GM23338 (cell line): ENCODE measurements around the gene ADAMTSL4. TPM values are rescaled to one million over a fixed set of nuclear protein-coding genes. Genes with fewer than 3 reads are reported as not detected.
"Not testable (repeated sequence)": the region's sequence is repeated elsewhere in the genome, so short reads cannot be mapped to it uniquely, and the experiment has no call there.

Experiments used
- ATAC-seq: fragments of 200-7000 bp; cut with Tn5 transposase; 3 replicates; pipeline ENCODE4 v1.9.1; 2020
- DNase-seq: peaks from one replicate; pipeline ENCODE4 v3.0.0-alpha.2; 2015; ENCODE audit warnings: low spot score
- H2AFZ ChIP-seq: fragments of 200-600 bp; sonication (generic); 2 replicates; pipeline ENCODE4 v1.8.0; 2016; ENCODE audit warnings: antibody characterized with exemption, mild to moderate bottlenecking, moderate library complexity
- H3F3A ChIP-seq: fragments of 200-600 bp; sonication (generic); replicated peaks from 2 replicates; pipeline ENCODE4 v1.8.0; 2017; ENCODE audit warnings: antibody characterized with exemption, mixed run types, low read depth
- H3K27ac ChIP-seq: fragments of 200-600 bp; sonication (generic); 2 replicates; pipeline ENCODE4 v1.6.1; 2016; ENCODE audit warnings: low read depth
- H3K27me3 ChIP-seq: fragments of 200-600 bp; sonication (generic); 2 replicates; pipeline ENCODE4 v1.8.0; 2016; ENCODE audit warnings: mild to moderate bottlenecking, mixed run types, moderate library complexity; ENCODE audit not compliant: insufficient read depth
- H3K36me3 ChIP-seq: fragments of 200-600 bp; sonication (generic); 2 replicates; pipeline ENCODE4 v1.8.0; 2016; ENCODE audit warnings: mild to moderate bottlenecking; ENCODE audit not compliant: insufficient read depth
- H3K4me1 ChIP-seq: fragments of 200-600 bp; sonication (generic); 2 replicates; pipeline ENCODE4 v1.8.0; 2016; ENCODE audit warnings: mild to moderate bottlenecking, moderate library complexity; ENCODE audit not compliant: insufficient read depth
- H3K4me2 ChIP-seq: fragments of 200-600 bp; sonication (generic); 2 replicates; pipeline ENCODE4 v1.7.1; 2017; ENCODE audit warnings: mixed run types
- H3K4me3 ChIP-seq: fragments of 200-600 bp; sonication (generic); 2 replicates; pipeline ENCODE4 v1.6.1; 2016; ENCODE audit warnings: mixed run types
- H3K79me2 ChIP-seq: fragments of 200-600 bp; sonication (generic); replicated peaks from 2 replicates; pipeline ENCODE4 v1.8.0; 2017; ENCODE audit warnings: mild to moderate bottlenecking; ENCODE audit not compliant: insufficient read depth
- H3K9me2 ChIP-seq: fragments of 200-600 bp; sonication (generic); 2 replicates; pipeline ENCODE4 v1.8.0; 2017; ENCODE audit not compliant: insufficient read depth
- H4K20me1 ChIP-seq: fragments of 200-600 bp; sonication (generic); replicated peaks from 2 replicates; pipeline ENCODE4 v1.8.0; 2017; ENCODE audit warnings: mild to moderate bottlenecking; ENCODE audit not compliant: insufficient read depth
- H3K27ac Mint-ChIP-seq: 2 replicates; pipeline ENCODE4 v1.8.0; 2020; ENCODE audit warnings: inconsistent platforms, mild to moderate bottlenecking, moderate library complexity, mixed read lengths
- H3K27me3 Mint-ChIP-seq: 3 replicates; pipeline ENCODE4 v1.8.0; 2022; ENCODE audit warnings: low read depth, mild to moderate bottlenecking, moderate library complexity, mixed read lengths, inconsistent platforms; ENCODE audit not compliant: insufficient read depth, poor library complexity
- H3K36me3 Mint-ChIP-seq: 3 replicates; pipeline ENCODE4 v1.8.0; 2021; ENCODE audit warnings: low read depth, mild to moderate bottlenecking, inconsistent platforms, moderate library complexity, mixed read lengths
- H3K4me1 Mint-ChIP-seq: 3 replicates; pipeline ENCODE4 v1.8.0; 2020; ENCODE audit warnings: mild to moderate bottlenecking, inconsistent platforms, mixed read lengths
- H3K4me3 Mint-ChIP-seq: 3 replicates; pipeline ENCODE4 v1.8.0; 2021; ENCODE audit warnings: moderate library complexity, mild to moderate bottlenecking, inconsistent platforms, mixed read lengths
- H3K9me3 Mint-ChIP-seq: 3 replicates; pipeline ENCODE4 v1.8.0; 2020; ENCODE audit warnings: moderate library complexity, mild to moderate bottlenecking, inconsistent platforms, mixed read lengths
- ETS1 ChIP-seq: IDR thresholded peaks from 2 replicates; pipeline ENCODE4 v1.6.1; 2016; ENCODE audit warnings: antibody characterized with exemption
- EZH2 ChIP-seq: fragments of 200-600 bp; sonication (generic); IDR thresholded peaks from one replicate; pipeline ENCODE4 v1.8.0; 2017; ENCODE audit warnings: antibody characterized with exemption, mild to moderate bottlenecking, low read depth; ENCODE audit not compliant: unreplicated experiment
- NANOG ChIP-seq: IDR thresholded peaks from 2 replicates; pipeline ENCODE4 v1.6.1; 2016; ENCODE audit warnings: antibody characterized with exemption, borderline replicate concordance
- POLR2AphosphoS5 ChIP-seq: IDR thresholded peaks from 2 replicates; pipeline ENCODE4 v1.6.1; 2016; ENCODE audit warnings: antibody characterized with exemption, low read depth
- REST ChIP-seq: IDR thresholded peaks from one replicate; pipeline ENCODE4 v1.6.1; 2018; ENCODE audit warnings: antibody characterized with exemption; ENCODE audit not compliant: unreplicated experiment
- STAT1 ChIP-seq: IDR thresholded peaks from one replicate; pipeline ENCODE4 v1.6.1; 2016; ENCODE audit warnings: antibody characterized with exemption; ENCODE audit not compliant: unreplicated experiment
- ZNF114 ChIP-seq: fragments of 250-450 bp; sonication (Bioruptor Pico); IDR thresholded peaks from 2 replicates; pipeline ENCODE4 v1.5.0; 2020; ENCODE audit warnings: mild to moderate bottlenecking, moderate library complexity
- ZNF331 ChIP-seq: fragments of 250-450 bp; sonication (Bioruptor Pico); IDR thresholded peaks from 2 replicates; pipeline ENCODE4 v1.5.0; 2020; ENCODE audit warnings: low read depth, mild to moderate bottlenecking, moderate library complexity
- polyA plus RNA-seq: library from polyadenylated mRNA; unstranded; fragments of >200 nt; fragmentation: Nextera tagmentation; extraction: Ambion mirVana; gene quantifications from 2 replicates; pipeline ENCODE4 v1.2.1, GENCODE V29; 2016
- total RNA-seq: library from RNA; depleted of rRNA; stranded (reverse); fragments of >200 nt; shearing (Covaris generic); gene quantifications from 2 replicates; pipeline ENCODE4 v1.2.3, GENCODE V29; 2014
- TF ChIP-seq, protein P1 (sequence below), 2 experiments: fragments of 200-600 bp in 1 of 2; sonication (generic) in 1 of 2; conservative IDR thresholded peaks; 2 replicates each; pipeline versions ENCODE4 v1.5.1 to v1.6.1; 2016 to 2017; ENCODE audit warnings: antibody characterized with exemption in 2 of 2, low read depth in 2 of 2, mild to moderate bottlenecking in 2 of 2, moderate library complexity in 1 of 2

Gene ADAMTSL4
- total and polyA plus RNA-seq, 2 experiments from 2014 or later = 5.3 to 5.8 TPM

DNA sequence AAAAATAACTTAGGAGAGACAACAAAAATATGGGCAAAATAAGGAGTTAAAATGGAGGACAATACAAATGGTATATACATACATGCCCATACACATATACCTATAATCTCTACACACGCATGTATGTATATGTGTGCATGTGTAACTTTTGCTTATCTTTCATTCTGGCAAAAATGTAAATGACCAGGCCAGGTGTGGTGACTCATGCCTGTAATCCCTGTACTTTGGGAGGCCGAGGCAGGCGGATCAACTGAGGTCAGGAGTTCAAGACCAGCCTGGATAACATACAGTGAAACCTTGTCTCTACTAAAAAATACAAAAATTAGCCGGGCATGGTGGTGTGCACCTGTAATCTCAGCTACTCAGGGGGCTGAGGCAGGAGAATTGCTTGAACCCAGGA lies 49.1 kb downstream of the ADAMTSL4 start:
- not testable (repeated sequence) for H3K36me3 ChIP-seq, H2AFZ ChIP-seq, H3F3A ChIP-seq, H4K20me1 ChIP-seq, H3K4me2 ChIP-seq, H3K27ac Mint-ChIP-seq, H3K9me2 ChIP-seq, DNase-seq, H3K27me3 ChIP-seq, H3K4me1 ChIP-seq, H3K4me3 Mint-ChIP-seq, H3K4me3 ChIP-seq, H3K79me2 ChIP-seq, ATAC-seq
- peaks cover 10% of the 10 kb centered on the region for H3K27me3 Mint-ChIP-seq
- peaks cover 12% of the 10 kb centered on the region for H3K4me1 Mint-ChIP-seq
- H3K27ac ChIP-seq = 0 out of 2 replicates have a peak overlapping the region, but pooled peaks have one; percentile 52
- H3K9me3 Mint-ChIP-seq = peaks cover 14% of the 10 kb centered on the region
- H3K36me3 Mint-ChIP-seq = peaks cover 30% of the 10 kb centered on the region

DNA sequence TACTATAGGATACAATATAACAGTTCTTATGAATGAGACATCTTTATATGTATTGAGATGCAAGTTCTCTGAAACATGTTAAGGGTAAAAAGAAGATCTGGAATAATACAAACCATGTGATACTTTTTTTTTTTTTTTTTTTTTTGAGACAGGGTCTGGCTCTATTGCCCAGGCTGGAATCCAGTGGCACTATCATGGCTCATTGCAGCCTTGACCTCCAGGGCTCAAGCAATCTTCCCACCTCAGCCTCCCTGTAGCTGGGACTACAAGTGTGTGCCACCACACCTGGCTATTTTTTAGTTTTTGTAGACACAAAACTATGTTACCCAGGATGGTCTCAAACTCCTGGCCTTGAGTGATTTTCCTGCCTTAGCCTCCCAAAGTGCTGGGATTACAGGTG lies 52.3 kb downstream of the ADAMTSL4 start:
- Mint-ChIP-seq H3K27ac (no peak overlapping the region), H3K4me1 (peaks cover 16% of the 10 kb centered on the region), H3K36me3 (peaks cover 10% of the 10 kb centered on the region; the same call in 2 of the 3 replicates), H3K27me3 (peaks cover 4% of the 10 kb centered on the region), H3K9me3 (no peaks in the 10 kb centered on the region), H3K4me3 (no peak overlapping the region)
- Histone ChIP-seq H3K9me2 (peaks cover 4% of the 10 kb centered on the region; the same call in 1 of the 2 replicates), H3K27ac (no peak overlapping the region), H3K4me3 (no peak overlapping the region), H2AFZ (no peak overlapping the region), H4K20me1 (no peaks in the 10 kb centered on the region), H3K4me1 (peaks cover 8% of the 10 kb centered on the region), H3F3A (peaks cover 5% of the 10 kb centered on the region; the same call in 1 of the 2 replicates), H3K36me3 (no peaks in the 10 kb centered on the region), H3K4me2 (no peak overlapping the region), H3K79me2 (no peaks in the 10 kb centered on the region), H3K27me3 (no peaks in the 10 kb centered on the region)
- DNase-seq = no peak
- no peak for ATAC-seq
- TF ChIP-seq ZNF331 (CRISPR knock-in tag) = no peak

DNA sequence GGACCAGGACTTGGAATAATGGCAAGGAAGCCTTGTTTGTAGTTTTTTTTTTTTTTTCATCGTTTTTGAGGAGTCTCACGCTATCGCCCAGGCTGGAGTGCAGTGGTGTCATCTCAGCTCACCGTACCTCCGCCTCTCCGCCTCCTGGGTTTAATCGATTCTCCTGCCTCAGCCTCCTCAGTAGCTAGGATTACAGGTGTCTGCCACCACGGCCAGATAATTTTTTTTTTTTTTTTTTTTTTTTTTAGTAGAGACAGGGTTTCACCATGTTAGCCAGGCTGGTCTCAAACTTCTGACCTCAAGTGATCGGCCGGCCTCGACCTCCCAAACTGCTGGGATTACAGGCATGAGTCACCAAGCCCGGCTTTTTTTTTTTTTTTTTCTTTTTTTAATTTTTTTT lies 53.2 kb downstream of the ADAMTSL4 start:
- H3K27ac ChIP-seq, H3K4me3 ChIP-seq, H4K20me1 ChIP-seq, H3K4me1 ChIP-seq, H3K9me3 Mint-ChIP-seq, H3K9me2 ChIP-seq, H3K36me3 ChIP-seq, H3K27me3 Mint-ChIP-seq, H3K4me3 Mint-ChIP-seq, H3K79me2 ChIP-seq, H3K27ac Mint-ChIP-seq, H3F3A ChIP-seq, H3K4me2 ChIP-seq, H3K27me3 ChIP-seq, H2AFZ ChIP-seq, ATAC-seq, DNase-seq: not testable (repeated sequence)
- Mint-ChIP-seq H3K4me1 (peaks cover 17% of the 10 kb centered on the region), H3K36me3 (peaks cover 11% of the 10 kb centered on the region; the same call in 2 of the 3 replicates)

DNA sequence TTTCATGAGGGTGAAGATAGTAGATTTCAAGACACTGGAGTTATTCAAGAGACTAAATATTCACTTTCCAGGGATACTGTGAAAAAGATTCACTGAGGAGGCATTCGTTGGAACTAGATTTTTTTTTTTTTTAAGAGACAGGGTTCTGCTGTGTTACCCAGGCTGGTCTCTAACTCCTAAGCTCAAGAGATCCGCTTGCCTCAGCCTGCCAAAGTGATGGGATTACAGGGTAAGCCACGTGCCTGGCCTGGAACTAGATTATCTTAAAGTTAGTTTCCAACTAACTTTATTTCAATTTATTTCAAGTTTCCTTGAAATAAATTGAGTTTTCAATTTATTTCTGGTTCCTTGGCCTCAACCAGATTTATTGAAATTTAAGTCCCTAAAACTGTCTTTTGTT lies 54.5 kb downstream of the ADAMTSL4 start:
- H3K4me3 Mint-ChIP-seq = no peak overlapping the region
- H3K27ac Mint-ChIP-seq = peak overlapping the region; percentile 87
- Histone ChIP-seq H3K9me2 (peaks cover 4% of the 10 kb centered on the region; the same call in 1 of the 2 replicates), H3K27me3 (no peaks in the 10 kb centered on the region), H3F3A (peaks cover 8% of the 10 kb centered on the region), H3K4me3 (no peak overlapping the region), H3K27ac (peak overlapping the region; percentile 84), H4K20me1 (no peaks in the 10 kb centered on the region), H3K4me2 (peak overlapping the region; percentile 7), H3K4me1 (peaks cover 8% of the 10 kb centered on the region), H3K79me2 (no peaks in the 10 kb centered on the region), H2AFZ (no peak overlapping the region), H3K36me3 (no peaks in the 10 kb centered on the region)
- no peak for ATAC-seq
- no peaks in the 10 kb centered on the region for H3K9me3 Mint-ChIP-seq
- no peak for DNase-seq
- peaks cover 11% of the 10 kb centered on the region; the same call in 2 of the 3 replicates for H3K36me3 Mint-ChIP-seq
- H3K27me3 Mint-ChIP-seq = peaks cover 1% of the 10 kb centered on the region
- H3K4me1 Mint-ChIP-seq = peaks cover 17% of the 10 kb centered on the region
- TF ChIP-seq, protein P1, sequence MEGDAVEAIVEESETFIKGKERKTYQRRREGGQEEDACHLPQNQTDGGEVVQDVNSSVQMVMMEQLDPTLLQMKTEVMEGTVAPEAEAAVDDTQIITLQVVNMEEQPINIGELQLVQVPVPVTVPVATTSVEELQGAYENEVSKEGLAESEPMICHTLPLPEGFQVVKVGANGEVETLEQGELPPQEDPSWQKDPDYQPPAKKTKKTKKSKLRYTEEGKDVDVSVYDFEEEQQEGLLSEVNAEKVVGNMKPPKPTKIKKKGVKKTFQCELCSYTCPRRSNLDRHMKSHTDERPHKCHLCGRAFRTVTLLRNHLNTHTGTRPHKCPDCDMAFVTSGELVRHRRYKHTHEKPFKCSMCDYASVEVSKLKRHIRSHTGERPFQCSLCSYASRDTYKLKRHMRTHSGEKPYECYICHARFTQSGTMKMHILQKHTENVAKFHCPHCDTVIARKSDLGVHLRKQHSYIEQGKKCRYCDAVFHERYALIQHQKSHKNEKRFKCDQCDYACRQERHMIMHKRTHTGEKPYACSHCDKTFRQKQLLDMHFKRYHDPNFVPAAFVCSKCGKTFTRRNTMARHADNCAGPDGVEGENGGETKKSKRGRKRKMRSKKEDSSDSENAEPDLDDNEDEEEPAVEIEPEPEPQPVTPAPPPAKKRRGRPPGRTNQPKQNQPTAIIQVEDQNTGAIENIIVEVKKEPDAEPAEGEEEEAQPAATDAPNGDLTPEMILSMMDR (conservative IDR thresholded peaks at IDR 0.05; ENCODE audit: low read depth in 2 of 2) = no peak
- TF ChIP-seq ETS1 (no peak), NANOG (no peak), ZNF331 (CRISPR knock-in tag) (no peak), POLR2AphosphoS5 (no peak), REST (no peak), ZNF114 (CRISPR knock-in tag) (no peak), STAT1 (no peak), EZH2 (no peak)
